IMR-90 (cell line): ENCODE data around the gene FCN1. TPM values are rescaled to one million over a fixed set of nuclear protein-coding genes. Genes with fewer than 3 reads are reported as not detected.

Experiments used
- ATAC-seq: fragments of 200-7000 bp; cut with Tn5 transposase; 2 replicates; pipeline ENCODE4 v1.9.1; 2020; ENCODE audit warnings: low read depth, mild to moderate bottlenecking, moderate library complexity
- BruUV-seq: library from RNA; stranded (reverse); fragments of 400-500 nt; replicated peaks from 2 replicates; lab custom pipeline; 2021; lab: Mats Ljungman, UMichigan
- CTCF ChIA-PET: fragments of 300-600 bp; formaldehyde crosslinking; extraction: SDS; loops from one replicate; lab custom pipeline; 2021; ENCODE audit warnings: antibody characterized with exemption; lab: Yijun Ruan, JAX
- POLR2A ChIA-PET: fragments of 300-600 bp; sonication (Branson Sonifier 250); formaldehyde crosslinking; loops from one replicate; lab custom pipeline; 2022; ENCODE audit warnings: antibody characterized with exemption; ENCODE audit not compliant: unreplicated experiment; lab: Charles Lee
- DNase-seq: peaks from one replicate; pipeline ENCODE4 v3.0.0; 2013
- H2AFZ ChIP-seq: replicated peaks from 2 replicates; pipeline ENCODE3; 2013; ENCODE audit warnings: low read length, mild to moderate bottlenecking; ENCODE audit not compliant: poor library complexity
- H2AK5ac ChIP-seq: 2 replicates; pipeline ENCODE4 v1.6.1; 2013; ENCODE audit warnings: low read depth, low read length, inconsistent platforms
- H2AK9ac ChIP-seq: replicated peaks from 2 replicates; pipeline ENCODE3; 2013; ENCODE audit warnings: mild to moderate bottlenecking, low read depth, low read length, moderate library complexity; ENCODE audit not compliant: poor library complexity
- H2BK120ac ChIP-seq: 2 replicates; pipeline ENCODE4 v1.6.1; 2013; ENCODE audit warnings: low read depth, low read length, inconsistent platforms
- H2BK15ac ChIP-seq: 3 replicates; pipeline ENCODE4 v1.6.1; 2013; ENCODE audit warnings: low read depth, low read length, inconsistent platforms
- H2BK20ac ChIP-seq: 2 replicates; pipeline ENCODE4 v1.6.1; 2013; ENCODE audit warnings: low read depth, mild to moderate bottlenecking, inconsistent platforms, low read length, moderate library complexity
- H2BK5ac ChIP-seq: 2 replicates; pipeline ENCODE4 v1.6.1; 2013; ENCODE audit warnings: mild to moderate bottlenecking, low read depth, low read length, inconsistent platforms; ENCODE audit not compliant: poor library complexity, severe bottlenecking
- H3K14ac ChIP-seq: replicated peaks from 2 replicates; pipeline ENCODE4 v1.6.1; 2013; ENCODE audit warnings: low read depth, low read length, inconsistent platforms
- H3K18ac ChIP-seq: 2 replicates; pipeline ENCODE4 v1.6.1; 2013; ENCODE audit warnings: low read depth, low read length, control low read depth
- H3K23ac ChIP-seq: 2 replicates; pipeline ENCODE4 v1.6.1; 2013; ENCODE audit warnings: low read depth, low read length, inconsistent platforms
- H3K27ac ChIP-seq: 2 replicates; pipeline ENCODE4 v1.5.1; 2013; ENCODE audit warnings: mild to moderate bottlenecking, control low read depth, low read length; ENCODE audit not compliant: insufficient read depth
- H3K27me3 ChIP-seq: 2 replicates; pipeline ENCODE4 v1.6.1; 2013; ENCODE audit warnings: low read length; ENCODE audit not compliant: control insufficient read depth, insufficient read depth
- H3K36me3 ChIP-seq: 2 replicates; pipeline ENCODE4 v1.6.1; 2013; ENCODE audit warnings: low read length, mixed read lengths; ENCODE audit not compliant: control insufficient read depth, insufficient read depth
- H3K4ac ChIP-seq: 2 replicates; pipeline ENCODE4 v1.6.1; 2013; ENCODE audit warnings: low read depth, low read length, inconsistent platforms
- H3K4me1 ChIP-seq: 2 replicates; pipeline ENCODE4 v1.6.1; 2013; ENCODE audit warnings: low read length, mixed read lengths; ENCODE audit not compliant: control insufficient read depth, insufficient read depth
- H3K4me2 ChIP-seq: 2 replicates; pipeline ENCODE4 v1.6.1; 2013; ENCODE audit warnings: low read depth, mild to moderate bottlenecking, control low read depth, low read length, moderate library complexity
- H3K4me3 ChIP-seq: 2 replicates; pipeline ENCODE4 v1.5.1; 2013; ENCODE audit warnings: low read depth, mild to moderate bottlenecking, control low read depth, low read length, moderate library complexity; ENCODE audit not compliant: insufficient read depth
- H3K56ac ChIP-seq: 2 replicates; pipeline ENCODE4 v1.6.1; 2013; ENCODE audit warnings: low read length, inconsistent platforms; ENCODE audit not compliant: insufficient read depth; ENCODE audit errors: extremely low read depth
- H3K79me1 ChIP-seq, 2 experiments: 2 replicates each; pipeline ENCODE4 v1.6.1; 2013; ENCODE audit warnings: low read length in 2 of 2, inconsistent platforms in 1 of 2, low read depth in 1 of 2
- H3K9ac ChIP-seq: 2 replicates; pipeline ENCODE4 v1.6.1; 2013; ENCODE audit warnings: low read depth, low read length, control low read depth
- H3K9me1 ChIP-seq: 2 replicates; pipeline ENCODE4 v1.6.1; 2013; ENCODE audit warnings: low read length, inconsistent platforms; ENCODE audit not compliant: insufficient read depth
- H3K9me3 ChIP-seq: 2 replicates; pipeline ENCODE4 v1.6.1; 2013; ENCODE audit warnings: low read length; ENCODE audit not compliant: control insufficient read depth, insufficient read depth
- H4K20me1 ChIP-seq: 2 replicates; pipeline ENCODE4 v1.6.1; 2013; ENCODE audit warnings: low read length, inconsistent platforms; ENCODE audit not compliant: insufficient read depth
- H4K5ac ChIP-seq: 2 replicates; pipeline ENCODE4 v1.6.1; 2013; ENCODE audit warnings: mild to moderate bottlenecking, low read depth, low read length, control low read depth
- H4K8ac ChIP-seq, 2 experiments: 2 replicates each; pipeline ENCODE4 v1.6.1; 2013; ENCODE audit warnings: low read depth in 2 of 2, low read length in 2 of 2, control low read depth in 1 of 2, inconsistent platforms in 1 of 2
- H4K91ac ChIP-seq: 2 replicates; pipeline ENCODE4 v1.6.1; 2013; ENCODE audit warnings: low read depth, low read length, inconsistent platforms; ENCODE audit not compliant: insufficient read depth
- BHLHE40 ChIP-seq: fragments of 150-350 bp; IDR thresholded peaks from 2 replicates; pipeline ENCODE4 v1.6.1; 2016; ENCODE audit warnings: mild to moderate bottlenecking, low read depth, low read length
- CEBPB ChIP-seq: IDR thresholded peaks from 2 replicates; pipeline ENCODE4 v1.6.1; 2012; ENCODE audit warnings: low read depth, low read length, improper control_type of control experiment
- CHD1 ChIP-seq: IDR thresholded peaks from 2 replicates; pipeline ENCODE4 v1.6.1; 2012; ENCODE audit warnings: low read depth, low read length, improper control_type of control experiment
- FOS ChIP-seq: fragments of 150-350 bp; IDR thresholded peaks from 2 replicates; pipeline ENCODE4 v1.6.1; 2016; ENCODE audit warnings: low read depth, low read length
- MAFK ChIP-seq: IDR thresholded peaks from 2 replicates; pipeline ENCODE4 v1.6.1; 2012; ENCODE audit warnings: low read depth, low read length, improper control_type of control experiment
- MAZ ChIP-seq: IDR thresholded peaks from 2 replicates; pipeline ENCODE4 v1.6.1; 2012; ENCODE audit warnings: low read depth, mild to moderate bottlenecking, low read length, improper control_type of control experiment, moderate library complexity, borderline replicate concordance
- MXI1 ChIP-seq: IDR thresholded peaks from 2 replicates; pipeline ENCODE4 v1.6.1; 2012; ENCODE audit warnings: low read depth, mild to moderate bottlenecking, low read length, moderate library complexity, borderline replicate concordance
- NFE2L2 ChIP-seq: fragments of 150-350 bp; IDR thresholded peaks from 2 replicates; pipeline ENCODE4 v1.6.1; 2016; ENCODE audit warnings: low read depth, mild to moderate bottlenecking, low read length
- POLR2A ChIP-seq: IDR thresholded peaks from 2 replicates; pipeline ENCODE4 v1.6.1; 2012; ENCODE audit warnings: mild to moderate bottlenecking, low read depth, low read length
- RAD21 ChIP-seq: IDR thresholded peaks from 2 replicates; pipeline ENCODE4 v1.6.1; 2012; ENCODE audit warnings: low read length, improper control_type of control experiment
- RCOR1 ChIP-seq: IDR thresholded peaks from 2 replicates; pipeline ENCODE4 v1.6.1; 2012; ENCODE audit warnings: mild to moderate bottlenecking, low read length, improper control_type of control experiment; ENCODE audit not compliant: insufficient replicate concordance
- RFX5 ChIP-seq: IDR thresholded peaks from 2 replicates; pipeline ENCODE4 v1.8.0; 2012; ENCODE audit warnings: low read depth, mild to moderate bottlenecking, low read length, moderate library complexity
- SMC3 ChIP-seq: fragments of 150-350 bp; IDR thresholded peaks from 2 replicates; pipeline ENCODE4 v1.6.1; 2016; ENCODE audit warnings: low read depth, mild to moderate bottlenecking, antibody characterized with exemption, low read length, moderate library complexity
- WGBS, 2 experiments: methylation state at CpG; one replicate each; pipeline versions ENCODE4 v1.1.5 to v1.1.7; 2013; ENCODE audit warnings: missing lambda C conversion rate in 2 of 2; ENCODE audit not compliant: insufficient read length in 1 of 2; ENCODE audit errors: extremely low coverage in 2 of 2; 5-methylcytosine and 5-hydroxymethylcytosine counted together
- dilution Hi-C: fragments of 300-500 bp; cut with HindIII; formaldehyde crosslinking; loops from one replicate; pipeline ENCODE4 v1.14.3; 2018; ENCODE audit warnings: low sequenced_read_pairs; ENCODE audit not compliant: unreplicated experiment
- in situ Hi-C: fragments of 300-500 bp; cut with MboI; formaldehyde crosslinking; loops from 3 replicates; pipeline ENCODE4 v1.14.3; 2019; ENCODE audit warnings: low sequenced_read_pairs, inconsistent platforms, mixed read lengths
- intact Hi-C: fragments of 100-400 bp; cut with micrococcal nuclease; formaldehyde crosslinking; loops from 2 replicates; pipeline ENCODE4 v1.10.0; 2022
- polyA plus RNA-seq, 3 experiments: library from polyadenylated mRNA; depleted of rRNA; stranded (reverse); fragments of >200 nt; gene quantifications; 2 replicates each; pipeline ENCODE4 v1.2.3, GENCODE V29; 2012; ENCODE audit warnings: low replicate concordance in 1 of 3
- total RNA-seq: library from RNA; depleted of rRNA; stranded (reverse); fragments of >200 nt; gene quantifications from 2 replicates; pipeline ENCODE4 v1.2.3, GENCODE V29; 2012
- TF ChIP-seq, protein P1 (sequence below): fragments of 150-350 bp; IDR thresholded peaks from 2 replicates; pipeline ENCODE4 v1.6.1; 2017; ENCODE audit warnings: mild to moderate bottlenecking, antibody characterized with exemption, low read length, low read depth
- TF ChIP-seq, protein P2 (sequence below): fragments of 150-350 bp; IDR thresholded peaks from 2 replicates; pipeline ENCODE4 v1.6.1; 2016; ENCODE audit warnings: low read depth, mild to moderate bottlenecking, low read length, moderate library complexity, borderline replicate concordance
- TF ChIP-seq, protein P3 (sequence below): conservative IDR thresholded peaks from 2 replicates; pipeline ENCODE4 v1.5.1; 2012; ENCODE audit warnings: mild to moderate bottlenecking, low read depth, low read length, improper control_type of control experiment

FCN1 gene
- total and polyA plus RNA-seq, 2 of the 4 experiments (the other 2 are of a cell fraction): not detected

DNA sequence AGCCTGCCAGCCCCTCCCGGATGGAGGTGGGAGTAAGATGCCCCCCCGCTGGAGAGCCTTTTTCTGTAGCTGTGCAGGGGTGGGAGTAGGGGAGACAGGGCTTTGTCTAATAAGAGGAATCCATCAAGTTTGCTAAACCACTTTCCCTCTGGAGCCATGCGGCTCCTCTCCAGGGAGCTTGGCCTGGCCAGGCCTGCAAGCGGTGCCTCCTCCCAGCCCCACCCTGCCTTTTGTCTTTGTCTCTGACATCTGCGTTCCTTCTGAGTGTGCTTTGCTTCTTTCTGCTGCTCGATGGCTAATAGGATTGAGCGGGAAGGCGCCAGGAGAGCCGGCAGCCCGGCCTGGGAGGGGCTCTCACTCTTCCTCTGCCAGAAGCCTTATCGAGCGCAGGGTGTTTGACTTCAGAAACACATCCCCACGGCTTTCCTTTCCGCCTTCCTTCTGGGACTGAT lies 26.7 kb upstream of the FCN1 start:
- 6% methylated on average over 6 of the region's 14 CpGs; no CpG with 5 or more reads in 1 of the 2 experiments for WGBS, 2 experiments
- DNase-seq: no peak

More for the DNA sequence above, 26.7 kb upstream of the FCN1 start:
- H2BK15ac ChIP-seq: no peak overlapping the region
- no peak overlapping the region; the same call in 1 of the 2 replicates for H3K4me2 ChIP-seq
- no peak overlapping the region for H2BK120ac ChIP-seq
- no peak overlapping the region for H4K91ac ChIP-seq
- ChIA-PET CTCF (no interaction called here), POLR2A (no interaction called here)
- no peaks in the 10 kb centered on the region for H3K4me1 ChIP-seq
- no peak overlapping the region for H3K56ac ChIP-seq
- no peak for TF ChIP-seq MAFK
- TF ChIP-seq MAZ: no peak
- TF ChIP-seq CEBPB: no peak
- TF ChIP-seq CHD1: no peak
- no peak for TF ChIP-seq RAD21
- TF ChIP-seq, protein P1, sequence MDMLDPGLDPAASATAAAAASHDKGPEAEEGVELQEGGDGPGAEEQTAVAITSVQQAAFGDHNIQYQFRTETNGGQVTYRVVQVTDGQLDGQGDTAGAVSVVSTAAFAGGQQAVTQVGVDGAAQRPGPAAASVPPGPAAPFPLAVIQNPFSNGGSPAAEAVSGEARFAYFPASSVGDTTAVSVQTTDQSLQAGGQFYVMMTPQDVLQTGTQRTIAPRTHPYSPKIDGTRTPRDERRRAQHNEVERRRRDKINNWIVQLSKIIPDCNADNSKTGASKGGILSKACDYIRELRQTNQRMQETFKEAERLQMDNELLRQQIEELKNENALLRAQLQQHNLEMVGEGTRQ: no peak
- TF ChIP-seq SMC3: no peak
- TF ChIP-seq, protein P2, sequence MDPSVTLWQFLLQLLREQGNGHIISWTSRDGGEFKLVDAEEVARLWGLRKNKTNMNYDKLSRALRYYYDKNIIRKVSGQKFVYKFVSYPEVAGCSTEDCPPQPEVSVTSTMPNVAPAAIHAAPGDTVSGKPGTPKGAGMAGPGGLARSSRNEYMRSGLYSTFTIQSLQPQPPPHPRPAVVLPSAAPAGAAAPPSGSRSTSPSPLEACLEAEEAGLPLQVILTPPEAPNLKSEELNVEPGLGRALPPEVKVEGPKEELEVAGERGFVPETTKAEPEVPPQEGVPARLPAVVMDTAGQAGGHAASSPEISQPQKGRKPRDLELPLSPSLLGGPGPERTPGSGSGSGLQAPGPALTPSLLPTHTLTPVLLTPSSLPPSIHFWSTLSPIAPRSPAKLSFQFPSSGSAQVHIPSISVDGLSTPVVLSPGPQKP: no peak
- no peak for TF ChIP-seq RFX5
- TF ChIP-seq POLR2A: no peak
- TF ChIP-seq MXI1: no peak
- no peak for TF ChIP-seq NFE2L2
- TF ChIP-seq, protein P3, sequence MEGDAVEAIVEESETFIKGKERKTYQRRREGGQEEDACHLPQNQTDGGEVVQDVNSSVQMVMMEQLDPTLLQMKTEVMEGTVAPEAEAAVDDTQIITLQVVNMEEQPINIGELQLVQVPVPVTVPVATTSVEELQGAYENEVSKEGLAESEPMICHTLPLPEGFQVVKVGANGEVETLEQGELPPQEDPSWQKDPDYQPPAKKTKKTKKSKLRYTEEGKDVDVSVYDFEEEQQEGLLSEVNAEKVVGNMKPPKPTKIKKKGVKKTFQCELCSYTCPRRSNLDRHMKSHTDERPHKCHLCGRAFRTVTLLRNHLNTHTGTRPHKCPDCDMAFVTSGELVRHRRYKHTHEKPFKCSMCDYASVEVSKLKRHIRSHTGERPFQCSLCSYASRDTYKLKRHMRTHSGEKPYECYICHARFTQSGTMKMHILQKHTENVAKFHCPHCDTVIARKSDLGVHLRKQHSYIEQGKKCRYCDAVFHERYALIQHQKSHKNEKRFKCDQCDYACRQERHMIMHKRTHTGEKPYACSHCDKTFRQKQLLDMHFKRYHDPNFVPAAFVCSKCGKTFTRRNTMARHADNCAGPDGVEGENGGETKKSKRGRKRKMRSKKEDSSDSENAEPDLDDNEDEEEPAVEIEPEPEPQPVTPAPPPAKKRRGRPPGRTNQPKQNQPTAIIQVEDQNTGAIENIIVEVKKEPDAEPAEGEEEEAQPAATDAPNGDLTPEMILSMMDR: no peak
- TF ChIP-seq RCOR1: no peak
- TF ChIP-seq BHLHE40: no peak
- no peak for TF ChIP-seq FOS
- H2AFZ ChIP-seq: peak overlapping the region; percentile 67
- H3K27me3 ChIP-seq: peaks cover 43% of the 10 kb centered on the region
- no peak overlapping the region for H2AK5ac ChIP-seq
- H3K14ac ChIP-seq: no peak overlapping the region
- no peak overlapping the region for H4K5ac ChIP-seq
- H4K8ac ChIP-seq: no peak overlapping the region
- H3K36me3 ChIP-seq: no peaks in the 10 kb centered on the region
- H4K20me1 ChIP-seq: no peaks in the 10 kb centered on the region
- H3K9me1 ChIP-seq: no peaks in the 10 kb centered on the region; the same call in 1 of the 2 replicates
- in situ Hi-C loops (no loop called here), dilution Hi-C loops (no loop called here), intact Hi-C loops (no loop called here)
- H2BK20ac ChIP-seq: no peak overlapping the region
- H3K9ac ChIP-seq: no peak overlapping the region
- no peak overlapping the region for H3K4ac ChIP-seq
- H3K23ac ChIP-seq: no peak overlapping the region
- ATAC-seq: no peak
- no peak overlapping the region for H2BK5ac ChIP-seq
- BruUV-seq: no TSS peak
- H3K27ac ChIP-seq: no peak overlapping the region
- no peak overlapping the region for H3K4me3 ChIP-seq
- no peak overlapping the region for H2AK9ac ChIP-seq
- H3K79me1 ChIP-seq: no peaks in the 10 kb centered on the region
- H3K9me3 ChIP-seq: no peaks in the 10 kb centered on the region
- H3K18ac ChIP-seq: no peak overlapping the region
